Measurements from ENCODE around the gene NUDT7.

DNA sequence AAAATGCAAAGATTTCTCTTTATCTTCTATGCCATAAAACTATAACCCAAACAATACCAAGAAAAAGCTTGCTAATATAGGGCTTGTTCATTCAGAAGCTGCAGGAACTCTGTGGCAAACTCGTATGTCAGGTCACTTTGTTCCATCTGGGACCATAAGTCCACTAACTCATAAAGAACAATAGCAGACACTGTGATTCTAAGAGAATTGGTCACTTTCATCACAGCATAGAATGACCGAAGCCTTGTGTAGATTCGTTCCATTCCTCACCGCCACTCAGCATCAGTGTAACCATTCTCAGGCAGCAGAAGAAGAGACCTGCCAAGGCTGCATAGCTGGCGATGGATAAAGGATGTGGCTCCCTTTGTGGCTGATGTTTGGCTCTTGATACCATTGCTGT is 35.7 kb downstream of the NUDT7 start:
- TF ChIP-seq, protein P1, sequence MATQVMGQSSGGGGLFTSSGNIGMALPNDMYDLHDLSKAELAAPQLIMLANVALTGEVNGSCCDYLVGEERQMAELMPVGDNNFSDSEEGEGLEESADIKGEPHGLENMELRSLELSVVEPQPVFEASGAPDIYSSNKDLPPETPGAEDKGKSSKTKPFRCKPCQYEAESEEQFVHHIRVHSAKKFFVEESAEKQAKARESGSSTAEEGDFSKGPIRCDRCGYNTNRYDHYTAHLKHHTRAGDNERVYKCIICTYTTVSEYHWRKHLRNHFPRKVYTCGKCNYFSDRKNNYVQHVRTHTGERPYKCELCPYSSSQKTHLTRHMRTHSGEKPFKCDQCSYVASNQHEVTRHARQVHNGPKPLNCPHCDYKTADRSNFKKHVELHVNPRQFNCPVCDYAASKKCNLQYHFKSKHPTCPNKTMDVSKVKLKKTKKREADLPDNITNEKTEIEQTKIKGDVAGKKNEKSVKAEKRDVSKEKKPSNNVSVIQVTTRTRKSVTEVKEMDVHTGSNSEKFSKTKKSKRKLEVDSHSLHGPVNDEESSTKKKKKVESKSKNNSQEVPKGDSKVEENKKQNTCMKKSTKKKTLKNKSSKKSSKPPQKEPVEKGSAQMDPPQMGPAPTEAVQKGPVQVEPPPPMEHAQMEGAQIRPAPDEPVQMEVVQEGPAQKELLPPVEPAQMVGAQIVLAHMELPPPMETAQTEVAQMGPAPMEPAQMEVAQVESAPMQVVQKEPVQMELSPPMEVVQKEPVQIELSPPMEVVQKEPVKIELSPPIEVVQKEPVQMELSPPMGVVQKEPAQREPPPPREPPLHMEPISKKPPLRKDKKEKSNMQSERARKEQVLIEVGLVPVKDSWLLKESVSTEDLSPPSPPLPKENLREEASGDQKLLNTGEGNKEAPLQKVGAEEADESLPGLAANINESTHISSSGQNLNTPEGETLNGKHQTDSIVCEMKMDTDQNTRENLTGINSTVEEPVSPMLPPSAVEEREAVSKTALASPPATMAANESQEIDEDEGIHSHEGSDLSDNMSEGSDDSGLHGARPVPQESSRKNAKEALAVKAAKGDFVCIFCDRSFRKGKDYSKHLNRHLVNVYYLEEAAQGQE (IDR thresholded peaks at IDR 0.05; ENCODE audit: low read depth) = no peak
- TF ChIP-seq EZH2 (IDR thresholded peaks at IDR 0.05) (no peak), POLR2A (IDR thresholded peaks at IDR 0.05; ENCODE audit: borderline replicate concordance, extremely low read depth, insufficient read depth, insufficient read length) (no peak)
